Stimulated activated naive CD8-positive, alpha-beta T cell treated with anti-CD3 and anti-CD28 coated beads, Interleukin-15, Interleukin-2, amounts not matched to agents 100 U/mL and 50 U/mL, for 24 hours (primary cell): Measurements from ENCODE around the gene FHIT.

ENCODE experiments used
- ATAC-seq: fragments of 150-1000 bp; cut with Tn5 transposase; one replicate; pipeline ENCODE4 v1.10.0; 2021
- DNase-seq: peaks from one replicate; pipeline ENCODE4 v3.0.0; 2021

The FHIT gene

DNA sequence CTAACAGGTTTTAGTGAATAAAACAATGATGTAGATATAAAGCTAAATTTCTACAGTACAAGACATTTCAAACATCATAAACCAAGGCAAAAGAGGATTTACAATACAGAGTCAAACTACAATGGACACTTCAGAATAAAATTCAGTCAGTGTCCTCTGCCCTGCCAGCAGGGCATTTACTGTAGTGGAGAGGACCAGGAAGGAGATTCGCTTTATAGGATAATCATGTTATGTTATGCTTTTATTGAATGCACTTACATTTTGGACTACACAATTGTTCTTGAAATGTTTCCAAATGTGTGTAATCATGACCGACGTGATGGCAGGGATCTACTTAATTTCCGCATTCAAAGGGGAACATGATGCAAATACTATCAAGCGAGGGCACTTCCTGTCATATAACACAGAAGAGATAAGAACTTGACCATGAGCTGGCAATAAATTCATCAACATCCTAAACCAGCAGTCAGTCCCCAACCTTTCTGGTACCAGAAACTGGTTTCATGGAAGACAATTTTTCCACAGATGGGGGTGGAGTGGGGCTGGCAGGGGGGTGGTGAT lies 925.6 kb downstream of the FHIT start:
- DNase-seq = no peak
- no peak for ATAC-seq

DNA sequence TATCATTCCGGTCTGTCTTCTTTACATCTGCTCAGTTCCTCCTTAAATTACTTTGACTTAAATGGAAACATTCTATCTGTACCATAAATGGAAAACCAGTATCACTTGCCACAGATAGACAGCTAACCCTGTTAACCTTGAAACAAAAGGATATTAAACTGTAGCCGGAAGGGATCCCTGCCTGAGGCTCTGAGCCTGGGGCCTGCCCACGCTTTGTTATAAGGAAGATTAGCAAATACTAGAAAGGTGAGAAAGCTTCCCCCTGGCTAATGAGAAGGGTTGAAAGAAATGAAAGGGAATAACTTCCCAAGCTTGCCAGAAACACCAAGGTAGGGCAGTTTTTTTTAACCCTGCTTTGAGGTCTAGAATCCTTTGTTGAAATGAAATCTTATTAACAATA lies 927.6 kb downstream of the FHIT start:
- DNase-seq = no peak
- no peak for ATAC-seq

DNA sequence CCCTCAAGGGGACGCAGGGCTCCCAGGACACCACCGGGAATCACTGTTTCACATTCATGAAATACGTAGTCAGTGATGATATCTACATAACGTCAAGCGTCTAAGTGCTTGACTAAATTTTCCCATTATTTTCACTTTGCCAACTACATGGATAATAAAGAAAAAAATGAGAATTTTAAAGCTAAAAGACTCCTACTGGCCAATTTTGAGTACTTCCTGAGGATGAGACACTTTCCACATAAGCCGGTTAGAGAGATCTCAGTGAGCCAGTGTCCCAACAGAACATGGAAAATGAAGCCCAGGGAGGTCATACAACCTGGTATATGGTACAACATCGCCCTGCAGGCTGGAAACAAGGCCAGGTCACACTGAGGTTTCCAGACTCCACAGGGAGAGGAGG lies 928.1 kb downstream of the FHIT start:
- ATAC-seq = no peak
- no peak for DNase-seq

DNA sequence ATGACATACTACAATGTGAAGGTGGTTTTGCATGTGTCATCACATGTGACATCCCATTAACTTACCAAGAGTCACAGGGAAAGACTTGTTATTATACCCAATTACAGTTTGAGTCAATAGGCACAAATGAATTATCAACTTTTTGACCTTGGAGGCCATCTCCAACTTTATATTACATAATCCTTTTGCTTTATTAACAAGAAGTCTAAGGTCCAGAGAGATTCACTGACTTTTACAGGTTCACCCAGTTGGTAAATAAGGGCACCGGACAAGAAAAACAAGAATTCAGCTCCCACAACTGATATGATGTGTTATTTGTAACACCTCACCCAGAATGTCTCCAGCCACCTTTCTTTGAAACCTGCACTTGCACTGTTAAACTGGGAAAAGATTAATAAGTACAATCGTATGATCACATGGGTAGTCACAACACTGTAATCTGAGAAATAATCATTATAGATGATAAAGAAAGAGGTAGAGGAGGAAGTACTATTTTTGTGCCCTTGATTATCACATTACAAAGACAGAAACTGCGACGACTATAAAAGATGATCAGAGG lies 928.9 kb downstream of the FHIT start:
- ATAC-seq (no peak), DNase-seq (no peak)

DNA sequence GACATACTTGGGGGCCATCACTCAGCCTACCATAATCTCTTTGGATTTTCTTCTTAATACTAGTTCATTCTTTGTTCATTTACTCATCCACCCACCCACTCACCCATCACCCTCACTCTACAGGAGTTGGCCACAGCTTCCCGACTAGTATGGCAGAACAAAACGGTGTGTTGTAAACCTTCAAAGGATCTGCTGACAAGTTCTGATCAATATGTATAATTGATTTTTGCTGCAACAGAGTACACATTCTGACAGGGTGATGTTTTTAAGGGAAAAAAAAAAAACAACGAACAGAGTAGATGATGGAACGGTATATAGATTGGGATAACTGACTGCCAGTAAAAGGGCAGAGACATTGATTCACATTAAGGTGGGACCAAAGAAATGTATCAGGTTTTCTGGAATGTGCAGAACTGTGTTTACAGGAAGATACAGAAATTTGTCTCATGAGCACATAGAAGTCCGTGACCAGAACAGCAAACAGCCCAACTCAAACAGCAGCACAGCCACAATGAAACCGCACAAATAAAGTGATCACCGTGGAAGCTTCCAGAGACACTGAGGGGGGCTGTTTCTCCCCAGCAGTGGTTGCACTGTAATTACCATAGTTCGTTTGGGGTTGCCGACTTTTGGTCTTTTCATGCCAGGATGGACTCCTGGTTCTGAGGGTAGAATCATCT lies 931.9 kb downstream of the FHIT start:
- DNase-seq (no peak), ATAC-seq (no peak)

DNA sequence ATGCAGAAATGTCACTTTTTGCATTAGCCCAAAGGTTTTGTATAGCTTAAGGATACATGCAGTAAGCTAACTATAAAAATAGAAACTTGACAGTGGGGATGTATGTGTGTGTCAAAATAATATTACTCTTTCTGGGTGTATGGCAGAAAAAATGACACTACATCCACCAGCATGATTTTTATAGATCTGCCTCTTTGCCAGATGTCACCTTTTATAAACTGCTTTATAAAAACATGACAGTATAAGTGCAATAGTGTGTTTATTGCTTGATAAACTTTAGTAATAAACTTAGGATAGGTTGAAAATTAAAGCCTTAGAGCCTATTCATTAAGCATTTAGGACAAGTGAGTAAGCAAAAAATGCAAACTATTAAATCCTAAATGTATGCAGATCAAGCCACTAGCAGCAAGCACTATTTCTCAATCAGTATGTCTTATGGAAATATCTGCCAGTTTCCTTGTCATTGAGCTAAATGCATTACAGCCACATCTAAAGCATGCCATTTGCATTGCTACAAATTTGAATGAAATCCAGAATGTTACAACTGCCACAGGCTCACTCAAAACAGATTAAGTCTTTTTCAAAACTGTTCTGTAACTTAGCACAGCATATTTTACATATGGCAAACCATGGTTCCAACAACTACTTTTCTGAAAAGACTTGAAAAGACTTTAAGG lies 935.0 kb downstream of the FHIT start:
- no peak for ATAC-seq

DNA sequence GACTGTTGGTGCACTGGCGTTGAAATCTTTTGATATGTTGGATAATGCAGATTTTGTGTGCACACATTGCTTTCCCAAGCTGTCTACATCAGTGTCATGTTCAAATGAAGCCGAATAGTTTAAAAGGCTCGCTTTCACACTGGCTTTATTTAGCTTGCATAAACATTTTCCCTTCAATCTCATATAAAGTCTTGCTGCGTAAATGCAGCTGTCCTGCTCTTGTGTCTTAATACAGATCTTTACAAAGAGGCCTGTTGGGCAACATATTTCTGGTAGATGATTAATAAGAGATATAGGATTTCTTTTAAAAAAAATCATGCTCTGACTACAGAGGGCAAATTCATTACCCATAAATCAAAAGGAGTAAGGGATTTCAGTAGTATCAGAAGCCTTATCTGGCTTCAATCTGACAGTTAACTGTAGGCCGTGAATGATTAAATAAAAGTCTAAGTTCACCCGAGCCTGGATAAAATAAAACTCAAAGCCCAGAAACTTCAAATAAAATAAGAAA lies 937.2 kb downstream of the FHIT start:
- ATAC-seq (no peak), DNase-seq (no peak)

More for the DNA sequence above, 935.0 kb downstream of the FHIT start:
- no peak for DNase-seq

DNA sequence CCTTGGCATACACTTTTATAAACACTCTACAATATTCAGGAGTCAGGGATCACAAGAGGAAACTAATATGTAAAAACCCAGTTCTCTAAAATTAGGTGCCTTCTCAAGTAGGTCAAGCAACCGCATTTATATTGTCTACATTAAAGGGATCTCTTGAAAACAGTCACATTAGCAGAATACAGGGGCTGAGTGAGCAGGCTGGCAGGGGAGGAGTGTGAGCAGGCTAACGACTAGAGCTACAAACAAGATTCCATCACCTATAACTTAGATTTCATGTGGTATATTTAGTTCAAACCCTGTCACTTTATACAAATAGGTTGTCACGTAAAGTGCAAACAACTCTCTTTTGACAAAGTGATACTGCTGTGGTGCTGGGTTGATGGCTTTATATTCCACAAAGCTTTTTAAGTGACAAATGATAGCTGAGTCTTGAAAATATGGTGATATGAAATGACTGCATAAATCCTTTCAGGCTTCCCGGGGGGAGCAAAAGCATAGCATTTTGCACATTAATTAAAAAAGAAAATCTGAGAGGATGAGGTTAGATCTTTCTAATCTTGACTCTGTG lies 937.9 kb downstream of the FHIT start:
- ATAC-seq = no peak
- no peak for DNase-seq

DNA sequence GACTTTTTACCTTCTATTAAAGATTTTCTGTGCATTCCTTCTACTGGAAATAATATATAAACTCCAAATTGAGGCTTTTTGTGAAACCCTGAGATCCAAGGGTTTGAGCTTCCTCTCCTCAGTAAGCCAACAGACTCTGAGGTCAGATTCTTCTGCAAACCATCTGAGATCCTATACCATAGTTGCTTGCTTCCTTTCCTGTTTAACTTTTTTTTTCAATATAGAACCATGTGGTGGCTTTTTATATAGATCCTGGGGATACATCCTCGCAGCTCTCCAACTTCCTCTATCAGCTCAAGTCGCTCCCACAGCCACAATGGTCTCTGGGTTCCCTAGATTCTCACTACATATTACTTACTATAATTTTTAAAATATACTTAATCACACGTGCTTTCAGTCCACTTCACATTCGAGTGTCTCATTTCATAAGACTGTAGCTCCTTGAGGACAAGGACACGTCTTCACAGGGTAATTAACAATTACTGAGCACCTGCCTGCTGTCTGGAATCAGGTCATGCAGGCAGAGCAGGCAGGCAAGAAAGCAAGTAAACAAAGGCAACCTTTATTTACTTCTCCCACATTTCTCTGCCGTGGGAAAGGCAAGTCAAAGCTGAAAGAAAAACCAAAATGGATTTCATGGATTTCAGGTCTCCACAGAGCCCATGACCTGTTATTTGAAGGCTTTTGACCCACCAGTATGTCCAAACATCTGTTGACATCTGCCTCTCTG lies 941.5 kb downstream of the FHIT start:
- no peak for ATAC-seq
- DNase-seq = no peak

DNA sequence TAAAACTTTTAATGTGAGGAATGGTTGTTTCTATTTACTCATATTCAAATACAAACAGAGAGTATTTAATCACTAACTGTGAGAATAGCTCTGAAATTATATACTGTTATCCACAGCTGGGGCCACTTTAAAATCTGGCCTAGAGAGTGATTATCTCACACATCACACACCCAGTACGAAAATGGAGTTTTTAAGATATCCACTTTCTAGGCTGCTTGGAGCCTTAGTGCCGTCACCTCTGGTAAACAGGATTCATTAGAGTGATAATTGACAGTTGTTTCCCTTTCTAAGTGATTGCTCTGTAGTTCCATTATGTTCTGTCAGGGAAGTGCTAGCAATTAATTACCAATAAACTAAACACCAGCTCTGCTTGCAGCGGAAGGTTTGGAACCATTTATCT lies 942.4 kb downstream of the FHIT start:
- no peak for ATAC-seq
- DNase-seq = no peak

DNA sequence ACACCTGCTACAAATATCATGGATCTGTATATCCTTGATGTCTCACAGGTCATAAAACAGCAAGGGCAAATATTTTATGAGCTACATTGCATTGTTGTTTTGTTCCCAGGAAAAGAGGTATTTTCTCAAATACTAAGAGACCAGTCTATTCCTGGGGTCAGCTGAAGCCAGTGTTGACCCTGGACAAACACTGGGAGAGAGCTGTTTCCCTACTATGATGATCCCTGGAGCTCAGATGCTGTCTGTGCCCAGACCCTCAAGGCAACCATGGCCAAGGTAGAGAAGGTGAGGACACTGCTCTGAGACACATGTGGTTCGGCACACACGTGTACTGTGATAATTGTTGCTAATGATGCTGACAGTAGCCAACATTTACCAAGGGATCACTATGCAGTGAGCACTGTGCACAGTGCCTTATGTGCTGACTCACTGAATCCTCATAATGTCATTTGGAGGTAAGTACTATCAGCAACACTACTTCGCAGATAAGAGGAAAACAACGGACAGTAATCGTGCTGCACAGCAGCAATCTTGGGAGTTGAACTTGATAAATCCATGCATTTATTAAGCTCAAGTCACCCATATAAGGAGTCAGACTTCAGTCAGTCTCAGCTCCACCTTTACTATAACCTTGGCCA lies 943.6 kb downstream of the FHIT start:
- DNase-seq (no peak), ATAC-seq (no peak)

DNA sequence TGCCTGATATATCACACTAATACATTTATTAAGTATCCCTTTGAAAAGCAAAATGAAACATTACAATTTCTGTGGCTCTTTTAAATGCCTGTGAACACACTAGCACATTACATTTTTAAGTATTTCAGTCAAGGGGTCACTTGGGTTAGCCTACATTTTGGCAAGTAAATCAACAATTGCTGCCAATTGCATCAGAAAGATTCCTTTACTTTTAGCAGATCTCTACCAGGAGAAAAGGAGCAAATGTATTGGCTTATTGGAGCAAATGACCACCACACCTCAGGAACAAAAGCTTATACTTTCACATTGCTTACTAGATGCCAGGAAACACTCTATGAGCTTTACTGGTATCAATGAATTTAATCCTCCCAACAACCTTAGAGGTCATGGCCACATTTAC lies 947.1 kb downstream of the FHIT start:
- ATAC-seq (no peak), DNase-seq (no peak)

DNA sequence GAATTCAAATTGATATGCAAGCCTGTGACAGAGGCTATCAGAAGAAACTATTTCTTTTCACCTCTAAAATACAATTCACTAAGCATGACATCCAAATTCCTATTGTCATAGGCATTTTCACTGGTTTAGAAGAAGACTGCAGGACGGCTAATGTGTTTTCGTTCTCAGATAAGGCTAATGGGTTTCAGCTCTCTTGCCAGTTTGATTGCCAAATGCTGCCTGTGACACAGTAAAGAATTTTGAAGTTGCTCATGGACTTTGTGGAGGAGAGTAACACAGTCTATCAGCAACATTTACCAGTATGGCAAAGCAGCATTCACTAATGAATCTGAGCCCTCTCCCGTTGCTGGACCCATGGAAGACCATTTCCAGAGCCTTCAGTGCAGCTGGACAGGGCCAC lies 948.1 kb downstream of the FHIT start:
- DNase-seq = no peak
- ATAC-seq = no peak

DNA sequence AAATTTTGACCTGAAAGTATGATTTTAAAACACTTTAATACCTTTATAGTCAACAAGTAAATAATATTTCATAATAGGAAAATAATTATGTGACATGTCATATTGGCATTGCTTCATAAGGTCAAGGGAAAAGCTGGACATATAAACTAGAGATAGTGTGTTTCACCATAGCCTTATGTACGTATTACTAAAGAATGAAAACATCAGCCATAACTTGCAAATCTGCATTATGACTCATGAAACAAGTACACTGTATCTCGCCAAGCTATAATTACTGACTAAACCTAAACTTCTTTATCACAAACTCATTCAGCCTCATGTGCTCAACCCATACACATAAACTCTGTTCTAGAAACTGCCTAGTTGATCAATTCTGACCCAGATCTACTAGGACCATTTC lies 950.1 kb downstream of the FHIT start:
- ATAC-seq = no peak

DNA sequence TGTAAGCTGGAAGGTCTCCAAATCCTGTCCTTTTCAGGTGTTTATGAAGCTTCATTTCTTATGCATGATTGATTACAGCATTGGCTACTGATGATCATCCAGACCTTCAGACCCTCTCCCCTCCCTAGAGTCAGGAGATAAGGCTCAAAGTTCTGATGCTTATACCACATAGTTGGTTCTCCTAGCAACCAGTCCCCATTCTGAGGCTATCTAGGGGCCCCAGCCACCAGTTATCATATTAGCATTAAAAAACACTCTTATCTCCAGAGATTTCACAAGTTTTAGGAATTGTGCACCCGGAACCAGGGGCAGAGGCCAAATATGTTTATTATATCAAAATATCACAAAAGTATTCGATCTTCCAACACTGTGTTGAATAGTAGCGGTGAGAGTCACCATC lies 953.1 kb downstream of the FHIT start:
- ATAC-seq (no peak), DNase-seq (no peak)

More for the DNA sequence above, 950.1 kb downstream of the FHIT start:
- no peak for DNase-seq

DNA sequence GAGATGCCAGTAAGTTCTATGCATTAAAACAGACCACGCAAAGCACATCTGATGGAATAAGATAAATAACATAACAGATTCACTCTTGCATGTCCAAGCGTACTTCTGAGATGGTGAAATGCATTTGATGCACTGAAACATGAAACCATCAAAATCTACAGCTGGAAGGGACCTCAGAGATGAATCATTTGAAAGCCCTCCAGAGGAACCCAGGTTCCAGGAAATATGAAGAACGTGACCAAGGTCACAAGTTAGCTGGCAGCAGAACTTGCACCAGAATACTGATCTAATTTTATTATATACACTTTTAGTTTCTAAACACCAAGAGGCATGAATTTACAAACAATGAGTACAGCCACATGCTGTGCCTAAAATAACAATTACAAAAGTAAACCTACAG lies 957.1 kb downstream of the FHIT start:
- DNase-seq (no peak), ATAC-seq (no peak)

DNA sequence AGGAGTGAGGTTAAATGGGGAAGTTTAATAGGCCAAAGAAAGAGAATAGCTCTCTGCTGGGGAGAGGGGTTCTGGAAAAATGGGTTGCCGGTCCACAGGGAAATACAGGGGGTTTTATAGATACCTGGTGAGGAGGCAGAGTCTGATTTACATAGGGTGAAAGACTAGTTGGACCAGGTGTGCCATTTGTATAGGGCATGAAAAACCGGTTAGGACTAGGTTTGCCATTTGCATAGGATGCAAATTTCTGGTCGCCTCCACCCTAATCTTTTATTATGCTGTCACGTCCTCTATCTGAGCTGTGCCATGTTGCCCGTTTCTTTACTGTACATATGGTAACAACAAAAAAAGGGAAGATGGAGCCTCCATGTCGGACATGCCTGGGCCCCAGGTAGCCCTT lies 960.1 kb downstream of the FHIT start:
- ATAC-seq (no peak), DNase-seq (no peak)

DNA sequence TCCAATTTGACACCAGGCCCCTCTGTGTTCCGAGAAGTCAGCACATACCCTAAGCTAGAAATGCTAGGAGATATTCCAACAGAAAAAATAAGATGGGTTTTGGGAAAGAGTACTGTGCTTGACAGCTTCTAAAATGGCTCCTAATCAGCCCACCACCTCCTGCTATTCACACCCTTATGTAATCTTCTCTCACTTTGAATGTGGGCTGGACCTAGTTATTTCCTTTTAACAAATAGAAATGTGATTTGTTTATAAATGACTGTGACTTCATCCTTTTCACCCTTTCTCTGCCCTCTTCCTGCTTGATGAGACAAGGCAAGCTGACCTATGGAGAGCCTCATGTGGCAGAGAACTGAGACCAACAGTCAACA lies 961.1 kb downstream of the FHIT start:
- no peak for DNase-seq
- no peak for ATAC-seq

DNA sequence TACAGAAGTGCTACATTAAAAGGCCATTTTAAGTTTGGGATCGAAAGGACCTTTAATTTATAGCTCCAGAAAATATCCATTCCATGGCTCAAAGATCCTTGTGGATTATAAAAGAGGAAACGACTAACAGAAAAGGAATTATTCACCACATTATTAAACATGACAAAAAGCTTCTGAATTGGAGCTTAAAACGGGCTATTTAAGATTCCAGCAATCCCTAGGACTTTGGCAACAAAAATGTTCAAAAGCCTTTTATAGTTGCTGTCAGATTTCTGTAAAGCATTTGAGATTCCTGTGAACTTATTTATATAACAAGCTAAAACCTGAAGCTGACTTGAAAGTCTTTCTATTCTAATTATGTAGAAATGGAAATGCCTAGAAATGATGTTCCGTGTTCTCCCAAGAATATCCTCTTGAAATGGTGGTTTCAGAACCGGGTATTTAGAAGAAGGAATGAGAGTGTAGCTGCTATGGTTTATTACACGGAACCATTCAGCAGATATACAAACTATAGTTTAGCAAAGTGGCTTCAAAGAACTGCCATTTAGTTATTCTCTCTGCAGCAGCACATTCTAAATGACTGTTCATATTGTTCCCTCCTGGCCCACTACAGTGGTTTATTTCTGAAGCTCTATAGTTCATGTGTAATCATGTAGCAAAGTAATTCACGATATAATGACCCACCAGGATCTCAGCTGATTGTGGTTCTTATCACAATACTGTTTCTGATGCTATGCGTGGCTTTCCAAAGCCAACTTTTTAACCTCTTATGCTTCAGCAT lies 961.7 kb downstream of the FHIT start:
- ATAC-seq = no peak
- DNase-seq = no peak

DNA sequence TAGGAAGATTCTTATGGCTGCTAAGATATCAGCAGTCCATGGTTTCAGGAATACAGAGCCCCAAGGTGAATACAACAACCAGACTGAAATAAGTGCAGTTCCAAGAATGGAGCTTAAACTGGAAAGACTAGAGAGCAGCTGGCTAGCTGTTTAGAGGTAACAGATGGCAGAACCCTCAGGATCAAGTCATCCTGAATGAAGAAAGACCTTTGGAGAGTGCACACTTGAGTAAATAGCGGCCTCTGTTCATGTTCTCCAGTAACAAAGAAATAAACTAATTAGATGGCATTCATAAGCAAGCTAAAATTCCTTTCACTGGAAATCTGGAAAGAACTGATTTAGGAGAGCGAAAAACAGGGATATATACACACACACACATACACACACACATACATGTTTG lies 968.4 kb downstream of the FHIT start:
- ATAC-seq (no peak), DNase-seq (no peak)

DNA sequence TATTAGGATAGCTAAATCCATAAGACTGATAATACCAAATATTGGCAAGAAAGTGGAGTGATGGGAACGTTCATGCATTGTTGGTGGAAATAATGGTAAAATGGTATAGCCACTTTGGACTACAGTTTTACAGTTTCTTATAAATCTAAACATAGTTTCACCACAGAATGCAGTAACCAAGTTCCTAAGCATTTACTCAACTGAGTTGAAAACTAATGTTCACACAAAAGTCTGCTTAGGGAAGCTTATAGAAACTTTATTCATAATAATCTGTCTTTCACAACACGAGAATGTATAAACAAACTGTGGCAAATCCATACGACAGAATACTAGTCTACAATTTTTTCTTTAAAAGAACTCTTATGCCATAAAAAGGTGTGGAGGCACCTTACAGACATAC lies 969.3 kb downstream of the FHIT start:
- ATAC-seq = no peak
- no peak for DNase-seq
